ENCODE measurements around the gene UXS1.
"Not testable (repeated sequence)": the region's sequence is repeated elsewhere in the genome, so short reads cannot be mapped to it uniquely, and the experiment has no call there.

UXS1 gene

GRCh38 chr2:106193977-106194778 lies at the start of gene UXS1:
UXS1 (minus strand) TSS chr2:106194301; CDS start chr2:106194241, 60 bp downstream.
- Mint-ChIP-seq H3K27me3 (no peaks in the 10 kb centered on the region), H3K4me1 (peaks cover 31 to 48% of the 10 kb centered on the region in 2 donors), H3K9me3 (no peaks in the 10 kb centered on the region), H3K4me3 (peak within 1 kb of the TSS; percentile 93 to 96), H3K36me3 (peaks cover 19 to 22% of the 10 kb centered on the region in 2 donors), H3K27ac (peak within 1 kb of the TSS; percentile 95)
- DNase-seq: peak; percentile 95
- ATAC-seq (replicated peaks): peak; percentile 76 to 82

- peaks cover 18 to 26% of the 10 kb centered on the region in 2 donors for H3K9me3 Mint-ChIP-seq
- H3K27ac Mint-ChIP-seq; DNase-seq; H3K4me1 Mint-ChIP-seq; H3K27me3 Mint-ChIP-seq; ATAC-seq (replicated peaks); H3K4me3 Mint-ChIP-seq: not testable (repeated sequence)
- peaks cover 12 to 20% of the 10 kb centered on the region in 2 donors for H3K36me3 Mint-ChIP-seq
Observed at GRCh38 chr2:106239491-106239890, 45.4 kb upstream of the UXS1 start.

DNA sequence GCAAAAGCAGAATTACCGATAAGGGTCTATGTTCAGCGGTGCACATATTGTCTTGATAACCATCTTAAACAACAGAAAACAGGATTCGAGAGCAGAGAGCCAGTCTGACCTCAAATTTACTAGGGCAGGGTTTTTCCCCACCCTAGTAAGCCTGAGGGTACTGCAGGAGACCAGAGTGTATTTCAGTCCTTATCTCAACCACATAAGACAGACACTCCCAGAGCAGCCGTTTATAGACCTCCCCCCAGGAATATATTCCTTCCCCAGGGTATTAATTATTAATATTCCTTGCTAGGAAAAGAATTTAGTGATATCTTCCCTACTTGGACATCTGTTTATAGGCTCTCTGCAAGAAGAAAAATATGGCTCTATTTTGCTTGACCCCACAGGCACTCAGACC lies 41.3 kb upstream of the UXS1 start:
- peaks cover 25% of the 10 kb centered on the region in 2 donors for H3K9me3 Mint-ChIP-seq
- H3K36me3 Mint-ChIP-seq: peaks cover 11 to 24% of the 10 kb centered on the region in 2 donors
- not testable (repeated sequence) for H3K4me3 Mint-ChIP-seq; H3K4me1 Mint-ChIP-seq; H3K27ac Mint-ChIP-seq; ATAC-seq (replicated peaks); DNase-seq
- peaks cover 7 to 13% of the 10 kb centered on the region in 2 donors for H3K27me3 Mint-ChIP-seq

DNA sequence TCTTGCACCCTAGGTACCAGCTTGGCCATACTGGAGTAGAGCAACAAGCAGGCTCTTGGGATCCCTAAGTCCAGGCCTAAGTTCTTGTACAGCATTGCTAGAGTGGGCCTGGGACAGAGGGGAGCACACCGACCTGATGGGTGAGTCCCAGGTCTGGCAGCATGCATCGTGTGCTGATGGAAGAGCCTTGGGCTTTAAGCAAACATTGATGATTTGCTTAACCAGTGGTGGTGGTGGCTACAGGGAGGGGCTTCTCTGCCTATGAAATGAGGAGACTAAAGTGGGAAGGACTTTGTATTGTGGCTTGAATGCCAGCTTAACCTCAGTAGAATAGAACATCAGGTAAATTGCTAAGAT lies 39.2 kb upstream of the UXS1 start:
- Mint-ChIP-seq H3K36me3 (peaks cover 8 to 24% of the 10 kb centered on the region in 2 donors), H3K4me1 (no peaks in the 10 kb centered on the region), H3K27ac (no peak overlapping the region), H3K4me3 (no peak overlapping the region), H3K27me3 (peaks cover 7 to 13% of the 10 kb centered on the region in 2 donors), H3K9me3 (peaks cover 23 to 25% of the 10 kb centered on the region in 2 donors)
- no peak for ATAC-seq (replicated peaks)
- DNase-seq: no peak

GRCh38 chr2:106232638-106233349 lies 38.7 kb upstream of the UXS1 start:
- no peaks in the 10 kb centered on the region for H3K4me1 Mint-ChIP-seq

DNA sequence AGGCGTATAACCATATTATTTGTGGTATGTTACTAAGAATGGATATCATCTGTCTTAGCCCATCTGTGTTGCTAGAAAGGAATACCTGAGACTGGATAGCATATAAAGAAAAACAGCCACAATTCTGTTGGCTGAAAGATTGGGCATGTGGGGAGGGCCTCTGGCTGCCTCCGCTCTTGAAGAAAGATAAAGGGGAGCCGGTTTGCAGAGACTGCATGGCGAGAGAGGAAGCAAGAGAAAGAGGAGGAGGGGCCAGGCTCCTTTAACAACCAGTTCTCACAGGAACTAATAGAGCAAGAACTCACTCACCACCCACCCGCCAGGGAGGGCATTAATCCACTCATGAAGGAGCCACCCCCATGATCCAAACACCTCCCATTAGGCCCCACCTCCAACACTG lies 29.2 kb upstream of the UXS1 start:
- H3K27ac Mint-ChIP-seq: no peak overlapping the region
- H3K27me3 Mint-ChIP-seq: no peaks in the 10 kb centered on the region

More at GRCh38 chr2:106232638-106233349, 38.7 kb upstream of the UXS1 start:
- H3K27ac Mint-ChIP-seq: no peak overlapping the region
- no peak overlapping the region for H3K4me3 Mint-ChIP-seq
- H3K27me3 Mint-ChIP-seq: peaks cover 7 to 13% of the 10 kb centered on the region in 2 donors
- ATAC-seq (replicated peaks): no peak
- peaks cover 23 to 25% of the 10 kb centered on the region in 2 donors for H3K9me3 Mint-ChIP-seq
- DNase-seq: no peak
- H3K36me3 Mint-ChIP-seq: peaks cover 8 to 24% of the 10 kb centered on the region in 2 donors

GRCh38 chr2:106222057-106222456 lies 28.0 kb upstream of the UXS1 start:
- H3K4me3 Mint-ChIP-seq; ATAC-seq (replicated peaks); H3K9me3 Mint-ChIP-seq; DNase-seq; H3K27me3 Mint-ChIP-seq; H3K27ac Mint-ChIP-seq; H3K36me3 Mint-ChIP-seq; H3K4me1 Mint-ChIP-seq: not testable (repeated sequence)

More for the DNA sequence above, 29.2 kb upstream of the UXS1 start:
- DNase-seq: no peak
- no peaks in the 10 kb centered on the region for H3K36me3 Mint-ChIP-seq
- H3K9me3 Mint-ChIP-seq: no peaks in the 10 kb centered on the region
- no peak for ATAC-seq (replicated peaks)
- H3K4me1 Mint-ChIP-seq: no peaks in the 10 kb centered on the region
- H3K4me3 Mint-ChIP-seq: no peak overlapping the region

DNA sequence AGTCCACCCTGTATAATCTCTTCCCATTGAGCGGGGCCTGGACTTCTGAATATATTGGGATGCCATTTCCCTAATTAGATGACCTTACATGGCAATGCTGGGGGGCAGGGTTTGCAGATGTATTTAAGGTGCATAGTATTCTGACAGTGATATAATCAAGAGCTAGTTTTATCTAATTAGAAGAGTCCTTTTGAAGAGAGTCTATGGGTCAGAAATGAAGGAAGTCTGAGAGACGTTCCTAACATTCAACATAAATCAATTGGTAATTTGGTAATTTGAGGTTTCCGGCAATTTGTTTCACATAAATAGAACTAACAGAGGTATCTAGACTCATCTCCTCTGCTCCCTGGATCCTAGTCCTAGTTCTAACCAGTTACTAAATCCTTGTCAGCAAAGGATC lies 25.7 kb upstream of the UXS1 start:
- no peaks in the 10 kb centered on the region for H3K27me3 Mint-ChIP-seq
- ATAC-seq (replicated peaks): no peak
- no peaks in the 10 kb centered on the region for H3K4me1 Mint-ChIP-seq
- H3K27ac Mint-ChIP-seq: no peak overlapping the region
- H3K4me3 Mint-ChIP-seq: no peak overlapping the region
- H3K9me3 Mint-ChIP-seq: no peaks in the 10 kb centered on the region
- no peaks in the 10 kb centered on the region for H3K36me3 Mint-ChIP-seq
- DNase-seq: no peak

GRCh38 chr2:106219157-106219556 lies 25.1 kb upstream of the UXS1 start:
- not testable (repeated sequence) for ATAC-seq (replicated peaks); H3K36me3 Mint-ChIP-seq

DNA sequence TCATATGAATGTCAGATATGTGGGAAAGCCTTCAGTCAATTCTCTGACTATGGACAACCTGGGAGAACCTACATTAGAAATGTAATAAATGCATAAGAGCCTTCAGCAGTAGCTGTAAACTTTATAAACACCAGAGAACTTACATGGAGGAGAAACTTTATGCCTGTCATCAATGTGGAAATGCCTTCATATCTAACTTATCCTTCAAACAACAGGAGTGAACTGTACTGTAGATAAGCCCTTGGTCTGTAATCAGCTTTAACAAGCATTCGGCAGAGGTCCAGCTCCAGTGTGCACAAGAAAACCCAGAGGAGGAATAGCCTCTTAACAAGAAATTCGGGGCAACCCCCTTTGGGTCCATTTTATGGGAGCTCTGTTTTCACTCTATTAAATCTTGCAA lies 14.8 kb upstream of the UXS1 start:
- Mint-ChIP-seq H3K27ac (no peak overlapping the region), H3K27me3 (no peaks in the 10 kb centered on the region), H3K9me3 (peaks cover 0 to 1% of the 10 kb centered on the region in 2 donors), H3K4me3 (no peak overlapping the region), H3K36me3 (no peaks in the 10 kb centered on the region), H3K4me1 (no peaks in the 10 kb centered on the region)
- DNase-seq (no peak), ATAC-seq (replicated peaks) (no peak)

More at GRCh38 chr2:106219157-106219556, 25.1 kb upstream of the UXS1 start:
- H3K27me3 Mint-ChIP-seq, H3K9me3 Mint-ChIP-seq, DNase-seq, H3K4me3 Mint-ChIP-seq, H3K4me1 Mint-ChIP-seq, H3K27ac Mint-ChIP-seq: not testable (repeated sequence)

DNA sequence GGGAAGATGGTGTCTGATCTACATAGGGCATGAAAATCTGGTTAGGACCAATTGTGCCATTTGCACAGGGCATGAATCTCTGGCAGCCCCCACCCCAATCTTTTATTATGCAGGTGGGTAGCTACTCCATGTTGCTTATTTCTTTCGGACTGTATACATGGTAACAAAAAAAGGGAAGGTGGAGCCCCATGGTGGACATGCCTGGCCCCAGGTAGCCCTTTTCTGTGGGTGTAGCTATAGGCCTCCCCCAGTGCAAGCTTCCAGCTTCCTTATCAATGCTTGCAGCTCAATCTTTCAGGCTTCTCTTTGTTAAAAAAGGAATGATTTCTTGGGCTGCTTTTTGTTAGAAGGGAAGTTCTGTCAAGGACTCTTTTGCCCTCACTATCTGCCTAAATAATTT lies 14.3 kb upstream of the UXS1 start:
- Mint-ChIP-seq H3K27ac (no peak overlapping the region), H3K36me3 (no peaks in the 10 kb centered on the region), H3K27me3 (no peaks in the 10 kb centered on the region), H3K9me3 (peaks cover 0 to 1% of the 10 kb centered on the region in 2 donors), H3K4me1 (no peaks in the 10 kb centered on the region), H3K4me3 (no peak overlapping the region)
- no peak for ATAC-seq (replicated peaks)
- DNase-seq: no peak

DNA sequence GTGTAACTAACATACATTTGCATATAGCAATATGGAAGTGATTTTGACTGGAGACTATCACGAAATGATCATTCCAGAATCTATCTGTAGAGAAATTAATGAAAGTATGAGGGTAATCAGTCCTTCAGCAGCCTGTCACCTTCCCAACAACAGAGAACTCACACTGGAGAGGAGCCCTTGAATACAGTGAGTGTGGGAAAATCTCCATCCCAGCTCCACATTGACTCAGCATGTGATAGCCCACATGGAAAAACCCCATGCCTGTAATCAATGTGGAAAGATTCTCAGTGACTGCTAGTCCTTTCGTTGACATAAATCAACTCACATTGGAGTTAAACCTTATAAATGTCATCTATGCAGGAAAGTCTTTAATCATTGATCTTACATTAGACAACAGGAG lies 13.1 kb upstream of the UXS1 start:
- Mint-ChIP-seq H3K4me3 (no peak overlapping the region), H3K9me3 (peaks cover 0 to 1% of the 10 kb centered on the region in 2 donors), H3K27me3 (no peaks in the 10 kb centered on the region), H3K4me1 (no peaks in the 10 kb centered on the region), H3K27ac (no peak overlapping the region), H3K36me3 (no peaks in the 10 kb centered on the region)
- DNase-seq: no peak
- no peak for ATAC-seq (replicated peaks)

DNA sequence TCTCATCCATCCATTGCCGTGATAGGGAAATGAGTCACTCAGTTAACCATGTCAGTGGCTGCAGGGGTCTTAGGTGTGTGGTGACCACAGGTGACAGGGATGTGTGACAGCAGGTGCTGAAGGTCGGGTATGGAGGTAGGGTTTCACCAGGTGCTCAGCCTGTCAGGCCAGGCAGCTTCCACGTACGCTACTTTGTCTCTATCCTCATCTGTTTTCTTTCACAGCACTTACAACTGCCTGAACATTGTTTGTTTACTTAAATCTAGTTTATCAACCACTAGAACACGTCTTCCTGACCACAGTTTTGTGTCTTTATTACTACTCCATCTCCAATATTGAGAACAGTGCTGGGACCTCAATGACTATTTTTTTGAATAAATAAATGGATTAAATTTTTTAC lies 11.4 kb upstream of the UXS1 start:
- DNase-seq (no peak), ATAC-seq (replicated peaks) (no peak)
- no peak overlapping the region for H3K4me3 Mint-ChIP-seq
- peaks cover 0 to 1% of the 10 kb centered on the region in 2 donors for H3K9me3 Mint-ChIP-seq
- no peaks in the 10 kb centered on the region for H3K4me1 Mint-ChIP-seq
- no peaks in the 10 kb centered on the region for H3K36me3 Mint-ChIP-seq
- no peak overlapping the region for H3K27ac Mint-ChIP-seq
- H3K27me3 Mint-ChIP-seq: no peaks in the 10 kb centered on the region

DNA sequence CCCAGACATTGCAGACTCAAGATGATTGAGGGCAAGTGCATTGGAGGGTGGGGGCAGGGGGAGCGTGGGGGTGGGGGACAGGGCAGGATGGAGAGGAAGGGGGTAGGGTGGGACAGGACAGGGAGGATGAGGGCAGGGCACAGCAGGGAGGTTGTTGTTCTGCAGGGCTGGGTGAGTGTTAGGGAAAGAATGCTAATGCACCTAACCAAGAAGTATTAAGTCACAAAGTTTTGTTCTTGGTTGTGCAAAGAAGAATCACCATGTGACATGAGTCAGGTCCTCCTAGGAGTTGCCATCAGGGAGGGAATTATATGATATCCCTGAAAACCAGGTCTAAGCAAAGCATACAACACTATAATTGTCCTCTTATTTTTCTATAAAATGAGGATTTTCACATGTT lies 10.4 kb upstream of the UXS1 start:
- H3K4me1 Mint-ChIP-seq; H3K4me3 Mint-ChIP-seq; ATAC-seq (replicated peaks); H3K9me3 Mint-ChIP-seq; H3K27me3 Mint-ChIP-seq; DNase-seq; H3K36me3 Mint-ChIP-seq; H3K27ac Mint-ChIP-seq: not testable (repeated sequence)

DNA sequence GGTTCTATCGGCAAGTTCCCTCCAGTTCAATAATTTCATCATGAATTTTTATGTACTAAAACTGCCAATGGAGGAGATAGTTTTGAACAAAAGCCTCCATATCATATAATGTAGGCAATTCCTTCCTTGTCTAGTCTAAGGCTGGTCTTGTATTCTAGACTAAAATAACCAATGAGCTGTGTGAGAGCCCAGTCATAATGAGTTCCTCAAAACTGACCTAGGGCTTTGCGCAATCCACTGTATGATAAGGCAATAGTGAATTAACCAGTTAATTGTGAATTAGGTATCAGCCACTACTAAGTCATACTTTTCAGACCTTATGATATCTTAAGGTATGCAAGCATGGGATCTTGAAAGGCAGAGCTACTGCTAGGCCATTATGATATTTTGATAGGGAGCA lies 7.6 kb upstream of the UXS1 start:
- ATAC-seq (replicated peaks): no peak
- H3K27me3 Mint-ChIP-seq: no peaks in the 10 kb centered on the region
- DNase-seq: no peak
- no peaks in the 10 kb centered on the region for H3K36me3 Mint-ChIP-seq
- no peak overlapping the region for H3K27ac Mint-ChIP-seq
- no peaks in the 10 kb centered on the region for H3K4me1 Mint-ChIP-seq
- no peaks in the 10 kb centered on the region for H3K9me3 Mint-ChIP-seq
- no peak overlapping the region for H3K4me3 Mint-ChIP-seq

Measured in stimulated activated naive B cell treated with anti-CD40 and anti-IgM and Interleukin-4, amounts not matched to agents 10 μg/mL and 1 μg/mL and 100 μg/mL, for 72 hours (primary cell).